WTC11 (cell line): ENCODE results near the gene TMC5. TPM values are rescaled to one million over a fixed set of nuclear protein-coding genes. Genes with fewer than 3 reads are reported as not detected.

ENCODE experiments used
- ATAC-seq: fragments of 200-7000 bp; cut with Tn5 transposase; 2 replicates; pipeline ENCODE4 v1.10.0; 2021; ENCODE audit warnings: mild to moderate bottlenecking, moderate library complexity
- CTCF ChIA-PET: fragments of 300-600 bp; sonication (Branson Sonifier 250); formaldehyde crosslinking; loops from one replicate; lab custom pipeline; 2021; ENCODE audit warnings: antibody characterized with exemption; lab: Charles Lee
- POLR2A ChIA-PET: fragments of 350-600 bp; sonication (Branson Sonifier 250); formaldehyde crosslinking; loops from one replicate; lab custom pipeline; 2021; ENCODE audit warnings: antibody characterized with exemption; lab: Charles Lee
- DNase-seq: peaks from one replicate; pipeline ENCODE4 v3.0.0; 2021; ENCODE audit warnings: low spot score
- H3K27ac Mint-ChIP-seq: 2 replicates; pipeline ENCODE4 v1.8.0; 2021; ENCODE audit warnings: mixed read lengths
- H3K27me3 Mint-ChIP-seq: 2 replicates; pipeline ENCODE4 v1.8.0; 2021; ENCODE audit warnings: low read depth, mild to moderate bottlenecking, moderate library complexity, mixed read lengths
- H3K36me3 Mint-ChIP-seq: 2 replicates; pipeline ENCODE4 v1.8.0; 2021; ENCODE audit warnings: mixed read lengths
- H3K4me1 Mint-ChIP-seq: 2 replicates; pipeline ENCODE4 v1.8.0; 2022; ENCODE audit warnings: mixed read lengths
- H3K4me3 Mint-ChIP-seq: 2 replicates; pipeline ENCODE4 v1.8.0; 2021; ENCODE audit warnings: mild to moderate bottlenecking, moderate library complexity, mixed read lengths
- H3K9me3 Mint-ChIP-seq: 2 replicates; pipeline ENCODE4 v1.8.0; 2021; ENCODE audit warnings: mixed read lengths
- AR ChIP-seq: fragments of 250-450 bp; sonication (Bioruptor Pico); IDR thresholded peaks from 2 replicates; pipeline ENCODE4 v1.9.0; 2021; ENCODE audit warnings: mild to moderate bottlenecking
- ATF2 ChIP-seq: sonication (generic); formaldehyde crosslinking; IDR thresholded peaks from 2 replicates; pipeline ENCODE4 v1.8.1; 2022; ENCODE audit warnings: low read depth, missing genetic modification reagents, borderline replicate concordance
- ATF3 ChIP-seq: sonication (generic); formaldehyde crosslinking; conservative IDR thresholded peaks from 2 replicates; pipeline ENCODE4 v1.8.1; 2022; ENCODE audit warnings: mild to moderate bottlenecking, missing genetic modification reagents
- ELF4 ChIP-seq: sonication (generic); formaldehyde crosslinking; IDR thresholded peaks from 2 replicates; pipeline ENCODE4 v1.8.1; 2022; ENCODE audit warnings: low read depth, mild to moderate bottlenecking, moderate library complexity, missing genetic modification reagents
- ERG ChIP-seq: fragments of 250-450 bp; sonication (Bioruptor Pico); IDR thresholded peaks from 2 replicates; pipeline ENCODE4 v1.8.0; 2021; ENCODE audit warnings: mild to moderate bottlenecking
- ETV6 ChIP-seq: sonication (generic); formaldehyde crosslinking; IDR thresholded peaks from 2 replicates; pipeline ENCODE4 v1.8.1; 2022; ENCODE audit warnings: mild to moderate bottlenecking, missing genetic modification reagents
- NFYB ChIP-seq: sonication (generic); formaldehyde crosslinking; conservative IDR thresholded peaks from 2 replicates; pipeline ENCODE4 v1.8.0; 2022; ENCODE audit warnings: low read depth, missing genetic modification reagents
- PRDM15 ChIP-seq: sonication (generic); formaldehyde crosslinking; IDR thresholded peaks from 2 replicates; pipeline ENCODE4 v1.8.0; 2022; ENCODE audit warnings: missing genetic modification reagents
- STAT6 ChIP-seq: sonication (generic); formaldehyde crosslinking; conservative IDR thresholded peaks from 2 replicates; pipeline ENCODE4 v1.8.1; 2023; ENCODE audit warnings: mild to moderate bottlenecking, low read depth, missing genetic modification reagents, moderate library complexity
- TCF7 ChIP-seq: sonication (generic); formaldehyde crosslinking; IDR thresholded peaks from 2 replicates; pipeline ENCODE4 v1.8.0; 2022; ENCODE audit warnings: mild to moderate bottlenecking, low read depth, missing genetic modification reagents, moderate library complexity
- TEAD4 ChIP-seq: sonication (generic); formaldehyde crosslinking; IDR thresholded peaks from 2 replicates; pipeline ENCODE4 v1.8.0; 2022; ENCODE audit warnings: mild to moderate bottlenecking, missing genetic modification reagents
- USF1 ChIP-seq: sonication (generic); formaldehyde crosslinking; IDR thresholded peaks from 2 replicates; pipeline ENCODE4 v1.8.0; 2022; ENCODE audit warnings: mild to moderate bottlenecking, missing genetic modification reagents
- ZNF416 ChIP-seq: fragments of 250-450 bp; sonication (Bioruptor Pico); IDR thresholded peaks from 2 replicates; pipeline ENCODE4 v1.9.0; 2021; ENCODE audit warnings: mild to moderate bottlenecking, inconsistent platforms
- ZNF425 ChIP-seq: fragments of 250-450 bp; sonication (Bioruptor Pico); conservative IDR thresholded peaks from 2 replicates; pipeline ENCODE4 v1.9.0; 2021; ENCODE audit warnings: mild to moderate bottlenecking
- ZSCAN18 ChIP-seq: fragments of 250-450 bp; sonication (Bioruptor Pico); IDR thresholded peaks from 2 replicates; pipeline ENCODE4 v2.1.2; 2022; ENCODE audit warnings: mild to moderate bottlenecking, moderate library complexity
- total RNA-seq: library from RNA; stranded (reverse); gene quantifications from 3 replicates; pipeline ENCODE4 v1.2.3, GENCODE V29; 2021

TMC5 gene
- total RNA-seq, 1 experiment from 2014 or later: 3.1 TPM

GRCh38 chr16:19437280-19437679 is 19.6 kb downstream of the TMC5 start:
- Mint-ChIP-seq H3K4me3 (no peak overlapping the region), H3K27ac (no peak overlapping the region), H3K4me1 (peaks cover 10% of the 10 kb centered on the region), H3K36me3 (no peaks in the 10 kb centered on the region), H3K9me3 (no peaks in the 10 kb centered on the region), H3K27me3 (no peaks in the 10 kb centered on the region)
- no peak for TF ChIP-seq NFYB (CRISPR knock-in tag)
- TF ChIP-seq ELF4: no peak
- no peak for TF ChIP-seq USF1
- TF ChIP-seq TEAD4 (CRISPR knock-in tag): no peak
- TF ChIP-seq TCF7 (CRISPR knock-in tag): no peak
- no peak for TF ChIP-seq ERG (CRISPR knock-in tag)
- TF ChIP-seq AR: no peak
- DNase-seq: no peak
- no peak for ATAC-seq
- ChIA-PET POLR2A (interaction anchor here (0.5 kb wide), 1 partner anchor 372 kb away, joined by 3 read pairs; no protein-coding TSS in a partner anchor), CTCF (interaction anchor here (1.1 to 2.7 kb wide), 3 partner anchors 11 to 567 kb away, joined by 3 to 12 read pairs (median 3); no protein-coding TSS in a partner anchor)

- Mint-ChIP-seq H3K27me3 (no peaks in the 10 kb centered on the region), H3K4me3 (no peak overlapping the region), H3K27ac (no peak overlapping the region), H3K36me3 (no peaks in the 10 kb centered on the region), H3K9me3 (peaks cover 4% of the 10 kb centered on the region; the same call in 1 of the 2 replicates), H3K4me1 (no peaks in the 10 kb centered on the region)
- CTCF ChIA-PET: interaction anchor here (0.7 to 1.2 kb wide), 4 partner anchors 9 to 215 kb away, joined by 3 to 5 read pairs (median 3); no protein-coding TSS in a partner anchor
- POLR2A ChIA-PET: interaction anchor here (0.6 kb wide), 1 partner anchor 434 kb away, joined by 6 read pairs; no protein-coding TSS in a partner anchor
- ATAC-seq (no peak), DNase-seq (no peak)
- TF ChIP-seq PRDM15 (CRISPR knock-in tag) (no peak), ATF3 (CRISPR knock-in tag) (no peak), STAT6 (CRISPR knock-in tag) (no peak), ATF2 (no peak), ETV6 (CRISPR knock-in tag) (no peak), ZNF416 (no peak), ZNF425 (no peak), ZSCAN18 (CRISPR knock-in tag) (no peak)
Observed at GRCh38 chr16:19438739-19439138, 21.1 kb downstream of the TMC5 start.
